Hematopoietic multipotent progenitor cell treated with erythropoietin and hydrocortisone succinate and interleukin-3 and kit ligand, for 8 days (in vitro differentiated cells): ENCODE data around the gene TEX50.
"Not testable (repeated sequence)": the region's sequence is repeated elsewhere in the genome, so short reads cannot be mapped to it uniquely, and the experiment has no call there.

Experiments
- DNase-seq: peaks from one replicate; pipeline ENCODE4 v3.0.0-alpha.2; 2015

TEX50 gene

GRCh38 chr1:173663159-173663558 lies 28.0 kb downstream of the TEX50 start:
- DNase-seq = no peak

DNA sequence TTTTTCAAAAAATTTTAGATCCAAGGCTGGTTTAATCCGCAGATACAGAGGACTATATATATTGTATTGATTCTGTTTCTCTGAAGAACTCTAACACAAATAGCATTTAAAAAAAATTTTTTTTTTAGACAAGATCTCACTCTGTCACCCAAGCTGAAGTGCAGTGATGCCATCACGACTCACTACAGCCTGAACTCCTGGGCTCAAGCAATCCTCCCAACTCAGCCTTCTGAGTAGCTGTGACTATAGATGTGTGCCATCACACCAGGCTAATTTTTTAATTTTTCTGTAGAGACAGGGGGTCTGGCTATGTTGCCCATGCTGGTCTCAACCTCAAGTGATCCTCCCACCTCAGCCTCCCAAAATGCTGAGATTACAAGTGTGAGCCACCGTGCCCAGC lies 31.5 kb downstream of the TEX50 start:
- DNase-seq = no peak

DNA sequence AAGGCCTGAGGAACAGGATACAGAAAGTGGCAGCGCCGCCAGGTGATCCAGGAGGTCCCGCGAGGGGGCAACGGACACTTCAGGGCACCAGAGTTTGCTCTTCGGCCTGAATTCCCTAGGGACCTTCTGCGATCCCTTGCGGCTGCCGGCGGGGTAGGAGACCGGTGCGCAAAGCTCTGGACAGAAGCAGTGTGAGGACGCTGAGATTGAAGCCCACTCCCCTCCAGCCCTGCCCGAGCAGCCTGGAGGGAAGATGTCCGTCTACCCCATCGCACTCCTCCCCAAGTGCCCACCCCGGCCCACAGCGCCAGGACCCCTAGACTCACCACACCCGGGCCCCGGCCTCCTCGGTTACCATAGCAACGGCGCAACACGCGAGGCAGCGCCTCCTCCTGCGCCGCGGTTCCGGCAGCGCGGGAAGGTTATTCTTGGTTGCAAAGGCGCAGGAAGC lies 34.4 kb downstream of the TEX50 start, which contains the start of gene ANKRD45:
ANKRD45 (minus strand) TSS at position 361 of the 451 bp plus-strand sequence. CDS start 10,433 bp downstream, outside the sequence.
- DNase-seq = peak; percentile 57

- not testable (repeated sequence) for DNase-seq
Measured at GRCh38 chr1:173674496-173674895, 39.4 kb downstream of the TEX50 start.

DNA sequence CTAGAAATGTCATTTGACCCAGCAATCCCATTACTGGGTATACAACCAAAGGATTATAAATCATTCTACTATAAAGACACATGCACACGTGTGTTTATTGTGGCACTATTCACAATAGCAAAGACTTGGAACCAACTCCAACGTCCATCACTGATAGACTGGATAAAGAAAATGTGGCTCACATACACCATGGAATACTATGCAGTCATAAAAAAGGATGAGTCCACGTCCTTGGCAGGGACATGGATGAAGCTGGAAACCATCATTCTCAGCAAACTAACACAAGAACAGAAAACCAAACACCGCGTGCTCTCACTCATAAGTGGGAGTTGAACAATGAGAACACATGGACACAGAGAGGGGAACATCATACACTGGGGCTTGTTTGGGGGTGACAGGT lies 45.0 kb downstream of the TEX50 start:
- not testable (repeated sequence) for DNase-seq

- DNase-seq = no peak
Measured at GRCh38 chr1:173682184-173682583, 47.0 kb downstream of the TEX50 start.

- not testable (repeated sequence) for DNase-seq
Measured at GRCh38 chr1:173683838-173684237, 48.7 kb downstream of the TEX50 start.

DNA sequence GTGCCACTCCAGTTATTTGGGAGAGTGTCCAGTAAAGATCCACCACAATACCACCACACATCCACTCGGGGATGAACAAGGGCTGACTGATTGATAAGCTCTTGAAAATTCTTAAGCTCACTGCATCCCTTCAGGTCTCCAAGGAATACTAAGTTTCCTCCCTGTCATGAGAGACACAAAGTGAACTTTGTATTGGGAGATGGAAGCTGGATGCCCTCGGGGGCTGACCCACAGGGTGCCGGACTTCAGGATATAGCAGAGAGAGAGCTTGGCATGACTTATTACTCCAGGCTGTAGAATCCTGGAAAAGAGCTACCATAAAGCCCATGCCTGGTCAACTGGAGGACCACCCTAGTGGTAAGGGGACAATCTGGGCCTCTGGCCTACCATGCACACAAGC lies 50.0 kb downstream of the TEX50 start:
- DNase-seq = not testable (repeated sequence)
